BE2C (cell line): Measurements from ENCODE around the gene NPFF.
A peak's percentile ranks its signal among the peaks of the same experiment; 100 is the strongest.

Experiments
- DNase-seq: peaks from one replicate; pipeline ENCODE4 v3.0.0-alpha.2; 2020
- H3K27me3 ChIP-seq: fragments of 250-450 bp; sonication (Bioruptor Pico); 2 replicates; pipeline ENCODE4 v1.5.1; 2020; ENCODE audit warnings: mild to moderate bottlenecking
- H3K36me3 ChIP-seq: fragments of 250-450 bp; sonication (Bioruptor Pico); 2 replicates; pipeline ENCODE4 v1.5.1; 2020; ENCODE audit warnings: mild to moderate bottlenecking
- H3K4me1 ChIP-seq: fragments of 250-450 bp; sonication (Bioruptor Pico); 2 replicates; pipeline ENCODE4 v1.5.1; 2020
- H3K4me3 ChIP-seq: 2 replicates; pipeline ENCODE4 v1.5.1; 2011; ENCODE audit warnings: low read depth, low read length
- H3K9me3 ChIP-seq: fragments of 250-450 bp; sonication (Bioruptor Pico); 2 replicates; pipeline ENCODE4 v1.5.1; 2020
- TF ChIP-seq, protein P1 (sequence below): IDR thresholded peaks from 2 replicates; pipeline ENCODE4 v1.5.1; 2012; ENCODE audit warnings: mild to moderate bottlenecking, low read depth, low read length

The NPFF gene

DNA sequence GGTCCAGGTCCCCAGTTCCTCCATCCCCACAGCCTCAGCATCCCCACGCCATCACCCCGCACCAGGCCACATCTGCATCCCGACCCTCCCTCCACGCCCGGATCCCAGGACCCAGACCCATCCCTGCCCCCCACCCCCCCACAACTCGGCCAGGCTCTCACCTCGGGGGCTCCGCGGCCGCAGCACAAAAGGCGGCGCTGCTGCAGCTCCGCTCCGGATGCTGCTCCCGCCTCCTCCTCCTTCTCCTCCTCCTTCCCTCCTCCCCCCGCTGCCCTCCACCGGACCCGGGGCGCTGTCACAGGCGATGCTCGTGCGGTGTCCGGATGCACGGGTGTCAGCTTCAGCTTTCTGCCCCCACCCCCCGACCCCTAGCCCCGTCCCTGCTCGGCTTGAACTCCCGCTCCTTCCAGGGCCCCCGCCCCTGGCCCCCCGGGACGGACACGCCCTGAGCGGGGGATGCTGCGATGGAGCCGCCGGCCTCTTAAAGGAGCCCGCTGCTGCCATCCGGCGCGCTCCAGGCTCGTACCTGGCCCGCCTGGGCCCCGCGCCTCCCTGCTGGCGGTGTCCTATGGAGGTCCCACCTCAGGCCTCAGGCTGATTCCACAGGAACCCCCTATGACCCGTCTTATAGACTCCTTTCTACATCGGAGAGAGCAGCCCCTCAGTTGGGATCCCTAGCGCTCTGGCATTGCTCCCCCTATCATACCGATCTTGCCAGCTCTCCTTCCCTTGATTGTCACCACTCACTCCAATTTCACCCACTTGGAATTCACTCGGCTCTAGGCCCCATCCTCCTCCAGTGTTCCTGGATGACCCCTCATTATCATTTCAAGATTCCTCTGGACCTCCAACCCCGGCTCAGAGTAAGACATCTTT is 7.8 kb downstream of the NPFF start, which contains the start of gene MAP3K12:
Gene MAP3K12 (minus strand): TSS at position 193 of the 876 bp plus-strand sequence. CDS start 12,067 bp downstream, outside the sequence.
- Histone ChIP-seq H3K4me1 (peaks cover 6% of the 10 kb centered on the region), H3K36me3 (peaks cover 10% of the 10 kb centered on the region), H3K9me3 (no peaks in the 10 kb centered on the region), H3K27me3 (no peaks in the 10 kb centered on the region), H3K4me3 (peak within 1 kb of the TSS; percentile 65)
- TF ChIP-seq, protein P1, sequence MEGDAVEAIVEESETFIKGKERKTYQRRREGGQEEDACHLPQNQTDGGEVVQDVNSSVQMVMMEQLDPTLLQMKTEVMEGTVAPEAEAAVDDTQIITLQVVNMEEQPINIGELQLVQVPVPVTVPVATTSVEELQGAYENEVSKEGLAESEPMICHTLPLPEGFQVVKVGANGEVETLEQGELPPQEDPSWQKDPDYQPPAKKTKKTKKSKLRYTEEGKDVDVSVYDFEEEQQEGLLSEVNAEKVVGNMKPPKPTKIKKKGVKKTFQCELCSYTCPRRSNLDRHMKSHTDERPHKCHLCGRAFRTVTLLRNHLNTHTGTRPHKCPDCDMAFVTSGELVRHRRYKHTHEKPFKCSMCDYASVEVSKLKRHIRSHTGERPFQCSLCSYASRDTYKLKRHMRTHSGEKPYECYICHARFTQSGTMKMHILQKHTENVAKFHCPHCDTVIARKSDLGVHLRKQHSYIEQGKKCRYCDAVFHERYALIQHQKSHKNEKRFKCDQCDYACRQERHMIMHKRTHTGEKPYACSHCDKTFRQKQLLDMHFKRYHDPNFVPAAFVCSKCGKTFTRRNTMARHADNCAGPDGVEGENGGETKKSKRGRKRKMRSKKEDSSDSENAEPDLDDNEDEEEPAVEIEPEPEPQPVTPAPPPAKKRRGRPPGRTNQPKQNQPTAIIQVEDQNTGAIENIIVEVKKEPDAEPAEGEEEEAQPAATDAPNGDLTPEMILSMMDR: no peak
- peak; percentile 75 for DNase-seq

DNA sequence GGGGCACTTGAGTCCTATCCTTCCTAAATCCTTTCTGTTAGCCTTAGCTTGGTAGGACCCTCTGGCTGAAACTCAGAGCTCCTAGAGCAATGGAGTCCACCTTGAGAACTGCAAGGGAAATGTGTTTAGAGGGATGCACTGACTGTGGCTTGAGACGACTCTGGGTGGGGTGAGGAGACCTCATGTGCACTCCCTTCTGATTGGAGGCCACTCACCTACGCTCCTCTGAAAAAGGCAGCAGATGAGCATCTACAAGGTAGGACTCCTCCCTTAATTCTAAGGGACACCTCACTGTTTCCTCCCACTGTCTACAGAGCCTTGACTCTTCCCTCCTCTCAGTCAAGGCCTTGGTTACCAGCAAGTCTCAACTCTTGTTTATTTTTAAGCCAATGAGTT is 9.1 kb downstream of the NPFF start:
- Histone ChIP-seq H3K9me3 (no peaks in the 10 kb centered on the region), H3K4me3 (peak overlapping the region; percentile 65; the same call in 1 of the 2 replicates), H3K4me1 (peaks cover 14% of the 10 kb centered on the region), H3K36me3 (no peaks in the 10 kb centered on the region), H3K27me3 (no peaks in the 10 kb centered on the region)
- no peak for DNase-seq
- TF ChIP-seq, protein P1: no peak

DNA sequence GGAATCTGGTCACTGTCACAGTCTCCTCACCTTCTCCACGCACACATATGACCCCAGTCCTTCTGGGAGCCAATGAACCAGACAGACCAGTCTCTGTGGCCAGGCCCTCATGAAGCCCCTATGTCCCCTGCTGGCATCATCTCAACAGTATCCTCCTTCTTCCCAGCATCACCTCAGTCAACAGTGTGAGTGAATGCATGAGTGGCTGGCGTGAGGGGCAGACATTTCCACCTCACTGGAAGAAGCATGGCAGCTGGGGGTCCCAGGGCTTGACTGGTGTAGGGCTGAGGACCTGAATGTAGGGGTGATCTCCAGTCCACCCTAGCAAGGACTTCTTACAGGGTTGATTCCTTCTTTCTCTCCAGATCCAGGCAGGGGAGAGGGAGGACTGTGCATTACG is 9.8 kb downstream of the NPFF start:
- no peaks in the 10 kb centered on the region for H3K9me3 ChIP-seq
- TF ChIP-seq, protein P1: no peak
- no peaks in the 10 kb centered on the region for H3K36me3 ChIP-seq
- no peaks in the 10 kb centered on the region for H3K27me3 ChIP-seq
- H3K4me1 ChIP-seq: peaks cover 8% of the 10 kb centered on the region
- H3K4me3 ChIP-seq: no peak overlapping the region
- no peak for DNase-seq

DNA sequence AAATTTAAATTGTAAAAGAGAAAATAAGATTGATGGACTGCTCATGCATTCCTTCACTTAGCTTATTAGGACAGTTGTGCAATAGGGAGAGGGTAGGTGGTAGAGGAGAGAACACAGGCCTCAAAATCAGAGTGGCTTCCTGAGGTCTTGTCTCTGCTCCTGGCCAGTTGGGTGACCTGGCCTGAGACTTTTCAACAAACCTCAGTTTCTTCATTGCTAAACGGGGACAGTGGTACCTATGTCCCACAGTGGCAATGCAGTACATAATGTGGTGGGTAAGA is 10.6 kb downstream of the NPFF start:
- Histone ChIP-seq H3K4me3 (no peak overlapping the region), H3K36me3 (no peaks in the 10 kb centered on the region), H3K9me3 (no peaks in the 10 kb centered on the region), H3K27me3 (no peaks in the 10 kb centered on the region), H3K4me1 (peaks cover 13% of the 10 kb centered on the region)
- TF ChIP-seq, protein P1: no peak
- DNase-seq: no peak

DNA sequence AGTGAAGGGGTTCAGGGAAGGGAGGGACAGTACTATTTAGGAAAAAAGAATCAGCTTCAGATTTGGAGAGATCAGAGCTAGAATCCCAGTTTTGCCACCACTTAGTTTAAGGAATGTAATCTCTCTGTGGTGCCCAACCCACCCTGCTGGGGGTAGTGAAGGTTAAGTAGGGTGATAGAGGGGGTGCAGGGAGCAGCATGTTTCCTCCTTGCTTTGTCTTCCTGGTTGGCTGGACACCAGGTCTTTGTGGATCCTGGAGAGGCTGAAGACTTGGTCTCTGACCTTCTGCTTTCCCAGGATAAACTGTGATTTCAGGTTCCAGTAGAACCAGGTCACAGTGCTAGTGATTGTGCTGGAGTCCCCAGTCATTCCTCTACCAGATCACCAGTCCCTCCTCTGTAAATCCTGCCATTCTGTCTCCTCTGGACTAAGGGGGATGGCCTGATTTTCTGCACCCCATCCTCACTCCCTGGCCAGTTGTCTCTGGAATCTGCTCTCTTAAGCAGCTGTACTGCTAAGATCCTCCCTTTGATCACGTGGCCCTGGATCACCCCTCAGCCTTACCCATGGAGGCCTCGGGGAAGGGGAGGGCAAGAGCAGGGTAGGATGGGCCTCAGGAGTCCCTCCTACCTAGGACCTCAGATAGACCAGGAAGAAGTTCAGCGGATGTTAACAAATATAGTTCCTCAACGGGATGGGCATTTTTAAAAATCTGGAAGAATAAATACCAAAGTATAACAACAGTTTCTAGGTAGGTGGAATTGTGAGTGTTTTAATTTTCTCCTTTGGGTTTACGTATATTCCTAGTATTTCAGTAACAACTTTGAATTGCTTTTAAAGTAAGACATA is 11.2 kb downstream of the NPFF start:
- Histone ChIP-seq H3K9me3 (no peaks in the 10 kb centered on the region), H3K4me1 (peaks cover 13% of the 10 kb centered on the region), H3K36me3 (no peaks in the 10 kb centered on the region), H3K4me3 (no peak overlapping the region), H3K27me3 (no peaks in the 10 kb centered on the region)
- TF ChIP-seq, protein P1: no peak
- DNase-seq: no peak
